HEK293 (cell line): ENCODE data around the gene MUC20.
A peak's percentile ranks its signal among the peaks of the same experiment; 100 is the strongest.
"Not testable (repeated sequence)": the region's sequence is repeated elsewhere in the genome, so short reads cannot be mapped to it uniquely, and the experiment has no call there.

ENCODE experiments used
- CTCF ChIA-PET: fragments of 350-600 bp; formaldehyde crosslinking; extraction: SDS; loops from one replicate; lab custom pipeline; 2021; ENCODE audit warnings: antibody characterized with exemption; lab: Yijun Ruan, JAX
- POLR2A ChIA-PET: fragments of 300-600 bp; formaldehyde crosslinking; extraction: SDS; loops from one replicate; lab custom pipeline; 2020; ENCODE audit warnings: antibody characterized with exemption, inconsistent platforms; lab: Yijun Ruan, JAX
- H3K27ac ChIP-seq: fragments of 200-500 bp; sonication (Bioruptor generic); 2 replicates; pipeline ENCODE4 v1.5.1; 2014; ENCODE audit warnings: low read depth, low read length, control low read depth, inconsistent platforms; ENCODE audit errors: extremely low read depth
- H3K36me3 ChIP-seq, 2 experiments: fragments of 200-500 bp in 1 of 2; sonication (Bioruptor generic) in 1 of 2; 1 replicate in 1 of 2; 2 replicates in 1 of 2; pipeline ENCODE4 v1.5.1; 2014 to 2017; ENCODE audit warnings: inconsistent platforms in 2 of 2, low read length in 2 of 2; ENCODE audit not compliant: control insufficient read depth in 2 of 2, insufficient read depth in 1 of 2
- H3K4me1 ChIP-seq: fragments of 200-500 bp; sonication (Bioruptor generic); 2 replicates; pipeline ENCODE4 v1.5.1; 2014; ENCODE audit warnings: mild to moderate bottlenecking, low read length, inconsistent platforms; ENCODE audit not compliant: control insufficient read depth, insufficient read depth
- H3K4me3 ChIP-seq: 2 replicates; pipeline ENCODE4 v1.5.1; 2011; ENCODE audit warnings: low read depth, mild to moderate bottlenecking, control low read depth, low read length, moderate library complexity
- H3K9me3 ChIP-seq: fragments of 200-500 bp; sonication (Bioruptor generic); 2 replicates; pipeline ENCODE4 v1.5.1; 2014; ENCODE audit warnings: low read depth, low read length, inconsistent platforms; ENCODE audit not compliant: control insufficient read depth, insufficient read depth
- ZNF146 ChIP-seq: fragments of 450-650 bp; formaldehyde crosslinking; IDR thresholded peaks from 2 replicates; pipeline ENCODE4 v1.5.1; 2016; ENCODE audit warnings: missing biosample characterization, missing genetic modification characterization
- ZNF16 ChIP-seq: fragments of 450-650 bp; formaldehyde crosslinking; IDR thresholded peaks from 2 replicates; pipeline ENCODE4 v1.5.1; 2016; ENCODE audit warnings: low read depth, missing biosample characterization, missing genetic modification characterization
- ZNF223 ChIP-seq: fragments of 450-650 bp; formaldehyde crosslinking; IDR thresholded peaks from 2 replicates; pipeline ENCODE4 v1.5.1; 2016; ENCODE audit warnings: missing biosample characterization, missing genetic modification characterization
- ZNF341 ChIP-seq: fragments of 450-650 bp; formaldehyde crosslinking; IDR thresholded peaks from 2 replicates; pipeline ENCODE4; 2016; ENCODE audit warnings: low read depth, missing biosample characterization, missing genetic modification characterization
- ZNF350 ChIP-seq: fragments of 450-650 bp; formaldehyde crosslinking; IDR thresholded peaks from 2 replicates; pipeline ENCODE4 v1.5.0; 2017; ENCODE audit warnings: missing biosample characterization, mild to moderate bottlenecking, missing genetic modification characterization
- ZNF391 ChIP-seq: fragments of 450-650 bp; formaldehyde crosslinking; IDR thresholded peaks from 2 replicates; pipeline ENCODE4 v1.5.1; 2016; ENCODE audit warnings: low read depth, missing biosample characterization, missing genetic modification characterization, borderline replicate concordance
- ZNF530 ChIP-seq: fragments of 450-650 bp; formaldehyde crosslinking; IDR thresholded peaks from 2 replicates; pipeline ENCODE4 v1.5.1; 2016; ENCODE audit warnings: low read depth, missing biosample characterization, missing genetic modification characterization
- TF ChIP-seq, protein P1 (sequence below): sonication (generic); formaldehyde crosslinking; IDR thresholded peaks from 2 replicates; pipeline ENCODE4 v1.8.1; 2022; ENCODE audit warnings: mild to moderate bottlenecking, moderate library complexity, missing genetic modification reagents
- TF ChIP-seq, protein P2 (sequence below): fragments of 450-650 bp; formaldehyde crosslinking; IDR thresholded peaks from 2 replicates; pipeline ENCODE4 v1.5.1; 2017; ENCODE audit warnings: missing biosample characterization, missing genetic modification characterization

Gene MUC20

DNA sequence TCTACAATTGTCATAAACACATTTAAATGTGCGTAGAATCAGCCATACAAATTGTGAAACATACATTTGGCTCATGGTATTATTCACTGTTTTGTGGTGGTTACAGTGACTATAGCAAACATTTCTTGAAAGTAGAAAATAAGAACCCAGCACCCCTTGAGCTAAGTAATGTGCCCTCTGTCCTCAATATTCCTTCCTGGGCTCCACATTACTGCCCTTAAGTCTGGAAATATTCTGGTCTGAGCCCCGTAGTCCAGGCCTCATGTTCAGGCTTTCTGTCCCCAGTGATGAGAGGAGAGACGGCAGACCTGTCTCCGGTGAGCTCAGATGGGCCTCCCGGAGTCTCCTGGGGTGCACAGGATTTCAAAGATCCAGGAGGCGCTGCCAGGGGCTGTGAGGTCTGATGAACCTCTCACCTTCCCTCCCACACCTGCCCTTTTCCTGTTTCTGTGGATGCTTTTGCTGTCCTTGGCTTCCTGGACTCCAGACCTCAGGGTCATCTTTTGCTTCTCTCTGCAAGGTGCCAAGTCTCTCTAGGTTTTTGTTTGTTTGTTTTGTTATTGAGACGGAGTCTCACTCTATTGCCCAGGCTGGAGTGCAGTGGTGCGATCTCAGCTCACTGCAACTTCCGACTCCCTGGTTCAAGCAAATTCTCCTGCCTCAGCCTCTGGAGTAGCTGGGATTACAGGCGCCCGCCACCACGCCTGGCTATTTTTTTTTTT is 8.8 kb upstream of the MUC20 start (continued):
- TF ChIP-seq, protein P1, sequence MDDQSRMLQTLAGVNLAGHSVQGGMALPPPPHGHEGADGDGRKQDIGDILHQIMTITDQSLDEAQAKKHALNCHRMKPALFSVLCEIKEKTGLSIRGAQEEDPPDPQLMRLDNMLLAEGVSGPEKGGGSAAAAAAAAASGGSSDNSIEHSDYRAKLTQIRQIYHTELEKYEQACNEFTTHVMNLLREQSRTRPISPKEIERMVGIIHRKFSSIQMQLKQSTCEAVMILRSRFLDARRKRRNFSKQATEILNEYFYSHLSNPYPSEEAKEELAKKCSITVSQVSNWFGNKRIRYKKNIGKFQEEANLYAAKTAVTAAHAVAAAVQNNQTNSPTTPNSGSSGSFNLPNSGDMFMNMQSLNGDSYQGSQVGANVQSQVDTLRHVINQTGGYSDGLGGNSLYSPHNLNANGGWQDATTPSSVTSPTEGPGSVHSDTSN (CRISPR knock-in tag), result no peak
- TF ChIP-seq ZNF16 (no peak), ZNF223 (tag by site-specific recombination) (no peak)

DNA sequence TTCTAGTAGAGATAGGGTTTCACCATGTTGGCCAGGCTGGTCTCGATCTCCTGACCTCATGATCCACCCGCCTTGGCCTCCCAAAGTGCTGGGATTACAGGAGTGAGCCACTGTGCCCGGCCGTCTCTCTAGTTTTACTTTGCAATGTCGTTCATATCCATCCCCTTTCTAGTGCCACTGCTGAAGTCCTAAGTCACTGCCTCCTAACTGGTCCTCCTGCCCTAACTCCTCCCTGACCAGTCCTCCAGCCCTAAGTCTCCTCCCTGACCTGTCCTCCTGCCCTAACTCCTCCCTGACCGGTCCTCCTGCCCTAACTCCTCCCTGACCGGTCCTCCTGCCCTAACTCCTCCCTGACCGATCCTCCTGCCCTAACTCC is 8.3 kb upstream of the MUC20 start:
- H3K27ac ChIP-seq, H3K4me1 ChIP-seq, POLR2A ChIA-PET, H3K4me3 ChIP-seq, H3K9me3 ChIP-seq, H3K36me3 ChIP-seq, CTCF ChIA-PET: not testable (repeated sequence)

DNA sequence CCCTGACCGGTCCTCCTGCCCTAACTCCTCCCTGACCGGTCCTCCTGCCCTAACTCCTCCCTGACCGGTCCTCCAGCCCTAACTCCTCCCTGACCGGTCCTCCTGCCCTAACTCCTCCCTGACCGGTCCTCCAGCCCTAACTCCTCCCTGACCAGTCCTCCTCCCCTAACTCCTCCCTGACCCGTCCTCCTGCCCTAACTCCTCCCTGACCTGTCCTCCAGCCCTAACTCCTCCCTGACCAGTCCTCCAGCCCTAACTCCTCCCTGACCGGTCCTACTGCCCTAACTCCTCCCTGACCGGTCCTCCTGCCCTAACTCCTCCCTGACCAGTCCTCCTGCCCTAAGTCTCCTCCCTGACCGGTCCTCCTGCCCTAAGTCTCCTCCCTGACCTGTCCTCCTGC is 7.6 kb upstream of the MUC20 start:
- H3K27ac ChIP-seq, CTCF ChIA-PET, H3K9me3 ChIP-seq, H3K36me3 ChIP-seq, POLR2A ChIA-PET, H3K4me3 ChIP-seq, H3K4me1 ChIP-seq: not testable (repeated sequence)

DNA sequence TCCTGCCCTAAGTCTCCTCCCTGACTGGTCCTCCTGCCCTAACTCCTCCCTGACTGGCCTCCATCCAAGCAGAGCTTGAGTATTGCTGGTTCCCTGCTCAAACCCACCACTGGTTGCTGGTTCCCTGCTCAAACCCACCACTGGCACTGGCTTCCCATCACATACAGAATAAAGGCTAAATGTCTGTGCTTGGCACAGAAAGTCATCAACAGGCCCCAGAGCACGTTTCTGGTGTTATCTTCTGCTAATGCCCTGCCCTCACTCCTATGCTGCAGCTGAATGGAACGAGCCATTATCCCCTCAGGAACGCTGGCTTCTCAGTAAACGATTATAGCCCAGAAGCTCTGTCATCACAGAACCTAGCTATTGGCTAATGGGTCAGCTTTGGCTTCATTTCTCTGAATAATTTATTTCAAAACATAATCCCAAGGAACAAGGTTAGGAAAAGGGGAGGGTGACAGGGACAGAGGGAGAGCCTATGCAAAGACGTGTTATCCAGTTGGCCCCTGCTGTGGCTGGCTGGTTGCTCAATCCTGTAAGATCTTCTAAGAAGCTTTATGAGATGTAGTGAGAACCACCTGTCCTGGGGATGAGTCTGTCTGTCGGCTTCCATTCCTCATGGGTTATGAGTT is 6.3 kb upstream of the MUC20 start:
- H3K4me1 ChIP-seq, result no peaks in the 10 kb centered on the region
- TF ChIP-seq ZNF391 (tag by site-specific recombination), result no peak
- no peak for TF ChIP-seq ZNF350 (tag by site-specific recombination)
- TF ChIP-seq ZNF341, result peak; percentile 46
- TF ChIP-seq ZNF223 (tag by site-specific recombination), result no peak
- TF ChIP-seq, all 188 proteins: peak for 1
- Histone ChIP-seq H3K27ac (no peak overlapping the region), H3K36me3 (no peaks in the 10 kb centered on the region), H3K9me3 (no peaks in the 10 kb centered on the region), H3K4me3 (no peak overlapping the region)
- POLR2A ChIA-PET, result no interaction called here
- CTCF ChIA-PET, result interaction anchor here (0.5 kb wide), 1 partner anchor 310 kb away, joined by 4 read pairs; no protein-coding TSS in a partner anchor

DNA sequence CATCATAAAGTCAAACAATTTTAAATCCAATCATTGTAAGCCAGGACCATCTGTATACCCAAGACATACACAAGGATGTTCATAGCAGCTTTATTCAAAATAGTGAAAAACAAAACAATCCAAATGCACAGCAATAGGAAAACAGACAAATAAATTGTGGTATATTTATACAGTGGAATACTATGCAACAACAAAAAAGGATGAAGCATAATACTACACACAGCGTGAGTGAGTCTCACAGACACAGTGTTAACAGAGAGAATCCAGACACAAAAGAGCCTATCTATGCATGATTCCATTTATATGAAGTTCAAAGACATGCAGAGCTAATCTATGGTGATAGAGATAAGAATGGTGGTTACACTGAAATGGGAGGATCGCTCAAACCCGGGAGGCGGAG is 5.6 kb upstream of the MUC20 start:
- H3K27ac ChIP-seq, result no peak overlapping the region
- POLR2A ChIA-PET, result no interaction called here
- CTCF ChIA-PET, result no interaction called here
- H3K9me3 ChIP-seq, result no peaks in the 10 kb centered on the region
- no peaks in the 10 kb centered on the region for H3K4me1 ChIP-seq
- H3K36me3 ChIP-seq, result no peaks in the 10 kb centered on the region
- TF ChIP-seq ZNF530 (tag by site-specific recombination), result no peak
- TF ChIP-seq ZNF146 (tag by site-specific recombination), result peak; percentile 86
- TF ChIP-seq, protein P2, sequence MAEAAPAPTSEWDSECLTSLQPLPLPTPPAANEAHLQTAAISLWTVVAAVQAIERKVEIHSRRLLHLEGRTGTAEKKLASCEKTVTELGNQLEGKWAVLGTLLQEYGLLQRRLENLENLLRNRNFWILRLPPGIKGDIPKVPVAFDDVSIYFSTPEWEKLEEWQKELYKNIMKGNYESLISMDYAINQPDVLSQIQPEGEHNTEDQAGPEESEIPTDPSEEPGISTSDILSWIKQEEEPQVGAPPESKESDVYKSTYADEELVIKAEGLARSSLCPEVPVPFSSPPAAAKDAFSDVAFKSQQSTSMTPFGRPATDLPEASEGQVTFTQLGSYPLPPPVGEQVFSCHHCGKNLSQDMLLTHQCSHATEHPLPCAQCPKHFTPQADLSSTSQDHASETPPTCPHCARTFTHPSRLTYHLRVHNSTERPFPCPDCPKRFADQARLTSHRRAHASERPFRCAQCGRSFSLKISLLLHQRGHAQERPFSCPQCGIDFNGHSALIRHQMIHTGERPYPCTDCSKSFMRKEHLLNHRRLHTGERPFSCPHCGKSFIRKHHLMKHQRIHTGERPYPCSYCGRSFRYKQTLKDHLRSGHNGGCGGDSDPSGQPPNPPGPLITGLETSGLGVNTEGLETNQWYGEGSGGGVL, result no peak
- H3K4me3 ChIP-seq, result no peak overlapping the region
